NCI-H2029 (cell line): ENCODE results near the gene GPI.
"Not testable (repeated sequence)": the region's sequence is repeated elsewhere in the genome, so short reads cannot be mapped to it uniquely, and the experiment has no call there.

Experiments used
- DNase-seq: peaks from one replicate; lab custom pipeline; 2025; lab: John Stamatoyannopoulos, UW

Gene GPI

GRCh38 chr19:34367624-34367957, 2.6 kb downstream of the GPI start:
- DNase-seq = no peak

DNA sequence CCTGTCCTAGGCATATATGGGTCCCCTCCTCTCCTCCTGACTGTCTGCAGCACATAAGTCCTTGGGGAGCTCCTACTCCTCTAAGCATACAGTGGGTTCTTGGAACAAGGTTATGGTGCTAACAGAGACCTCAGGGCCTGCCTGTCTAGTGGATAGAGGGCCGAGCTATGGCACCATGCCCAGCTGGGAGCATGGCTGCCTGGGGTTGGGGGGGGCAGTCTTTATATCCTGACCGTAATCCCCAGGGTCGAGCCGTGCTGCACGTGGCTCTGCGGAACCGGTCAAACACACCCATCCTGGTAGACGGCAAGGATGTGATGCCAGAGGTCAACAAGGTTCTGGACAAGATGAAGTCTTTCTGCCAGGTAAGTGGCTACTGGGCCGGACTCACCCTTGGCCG, 3.3 kb downstream of the GPI start:
- DNase-seq = no peak

DNA sequence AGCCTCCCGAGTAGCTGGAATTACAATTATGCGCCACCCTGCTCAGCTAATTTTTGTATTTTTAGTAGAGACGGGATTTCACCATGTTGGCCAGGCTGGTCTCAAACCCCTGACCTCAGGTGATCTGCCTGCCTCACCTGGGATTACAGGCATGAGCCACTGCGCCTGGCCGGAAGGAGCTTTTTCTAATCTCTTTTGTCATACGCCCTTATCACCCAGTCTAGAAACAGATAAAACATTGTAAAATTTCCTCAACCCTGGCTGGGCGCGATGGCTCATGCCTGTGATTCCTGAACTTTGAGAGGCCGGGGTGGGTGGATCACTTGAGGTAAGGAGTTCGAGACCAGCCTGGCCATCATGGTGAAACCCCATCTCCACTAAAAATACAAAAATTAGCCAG, 4.2 kb downstream of the GPI start:
- not testable (repeated sequence) for DNase-seq

DNA sequence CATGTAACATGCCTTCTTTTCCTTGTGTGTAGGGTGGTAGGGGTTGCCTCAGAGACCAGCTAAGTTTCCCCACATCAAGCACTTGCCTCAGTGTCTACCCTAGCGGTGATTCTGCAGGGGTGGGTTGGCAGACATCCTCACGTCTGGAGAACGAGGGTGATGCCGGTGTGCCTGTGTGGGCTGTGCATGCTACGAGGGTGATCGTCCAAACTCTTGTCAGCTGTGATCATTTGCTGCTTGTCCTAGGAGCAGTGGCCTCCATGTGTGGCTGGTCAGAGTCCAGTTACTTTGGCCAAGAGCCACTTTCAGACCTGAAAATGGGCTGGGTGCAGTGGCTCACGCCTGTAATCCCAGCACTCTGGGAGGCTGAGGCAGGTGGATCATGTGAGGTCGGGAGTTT, 5.1 kb downstream of the GPI start:
- DNase-seq = no peak

DNA sequence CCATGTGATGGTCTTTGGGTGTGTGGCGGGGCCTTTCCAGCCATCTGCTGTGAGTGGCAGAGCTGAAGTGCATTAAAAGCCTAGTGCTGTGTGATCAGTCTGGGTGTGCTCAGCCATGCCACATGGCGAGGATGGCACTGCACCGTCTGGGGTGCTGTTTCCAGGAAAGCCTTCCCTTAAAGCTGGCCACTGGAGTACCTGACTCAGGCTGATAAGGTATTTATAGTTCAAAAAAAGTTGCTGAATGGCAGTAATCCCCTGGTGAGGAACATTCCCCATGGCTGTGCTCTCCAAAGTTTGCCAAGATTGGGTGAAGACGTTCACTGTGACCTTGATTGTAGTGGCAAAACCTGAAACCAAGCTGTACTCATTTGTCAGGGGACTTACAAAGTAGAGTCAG, 6.0 kb downstream of the GPI start:
- DNase-seq = no peak

- no peak for DNase-seq
Observed at GRCh38 chr19:34373601-34374288, 8.7 kb downstream of the GPI start.

DNA sequence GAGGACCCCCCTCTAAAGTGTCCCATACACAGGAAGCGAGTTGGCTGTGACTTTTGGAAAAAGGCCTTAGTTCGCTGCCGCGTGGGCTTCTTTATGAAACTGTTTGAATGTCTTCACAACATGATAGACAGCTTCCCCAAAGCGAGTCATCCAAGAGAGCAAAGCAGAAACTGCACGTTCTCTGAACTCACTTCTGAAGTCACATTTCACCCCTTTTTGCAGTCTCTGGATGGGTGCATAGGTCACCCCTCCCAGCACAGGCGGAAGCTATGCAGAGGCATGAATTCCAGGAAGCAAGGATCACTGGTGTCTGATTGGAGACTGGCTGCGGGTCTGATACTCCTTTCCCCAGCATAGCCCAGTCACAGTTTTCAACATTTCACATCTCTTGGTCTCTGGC, 10.6 kb downstream of the GPI start:
- no peak for DNase-seq

DNA sequence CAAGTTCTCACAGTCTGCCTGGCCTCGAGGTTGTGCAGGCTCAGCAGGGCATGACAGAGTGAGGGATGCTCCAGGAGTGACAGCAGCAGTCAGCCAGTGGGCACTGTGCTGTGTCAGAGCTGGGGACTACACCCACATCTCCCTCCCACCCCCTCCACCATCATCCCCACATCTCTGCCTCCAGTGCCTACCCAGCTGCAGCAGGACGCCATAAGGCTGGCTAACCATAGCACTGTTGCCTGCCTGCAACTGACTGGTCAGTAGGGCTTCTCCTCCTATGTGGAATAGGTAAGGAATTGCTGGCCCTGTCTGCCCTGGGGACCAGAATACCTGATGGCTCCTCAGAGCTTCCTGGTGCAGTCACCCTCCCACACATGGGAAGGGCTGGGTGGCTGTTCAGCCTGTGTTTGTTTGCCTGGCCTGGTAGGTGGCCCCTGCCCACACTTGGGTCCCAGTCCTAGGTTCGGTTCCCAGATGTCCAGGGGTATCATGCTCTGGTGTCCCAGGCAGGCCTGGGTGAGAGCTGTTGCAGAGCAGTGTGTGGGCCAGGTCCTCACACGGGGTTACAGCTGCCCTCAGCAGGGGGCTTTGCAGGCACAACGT, 15.7 kb downstream of the GPI start:
- no peak for DNase-seq

GRCh38 chr19:34381399-34382251, 16.6 kb downstream of the GPI start:
- DNase-seq = no peak

GRCh38 chr19:34382471-34382870, 17.5 kb downstream of the GPI start:
- DNase-seq = no peak

DNA sequence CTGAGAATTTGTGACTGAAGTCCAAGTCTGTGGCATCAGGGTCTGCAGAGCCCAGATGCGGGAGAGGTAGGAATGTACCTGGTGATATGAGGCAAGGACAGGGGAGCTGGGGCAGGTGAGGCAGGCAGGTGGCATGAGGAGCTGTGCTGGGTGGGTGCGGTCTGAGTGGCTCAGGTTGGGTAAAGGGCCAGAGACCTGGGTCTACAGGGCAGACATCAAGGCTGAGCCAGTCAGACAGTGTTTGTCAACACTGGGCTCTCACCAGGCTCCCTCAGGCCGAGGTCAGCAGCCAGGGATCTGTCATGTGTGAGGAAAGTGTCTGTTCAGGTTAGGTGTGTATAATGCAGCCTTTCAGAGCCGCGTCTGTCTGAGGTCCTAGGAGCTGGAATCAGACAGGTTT, 18.6 kb downstream of the GPI start:
- DNase-seq = no peak

GRCh38 chr19:34386645-34387445, 21.8 kb downstream of the GPI start:
- no peak for DNase-seq

GRCh38 chr19:34387446-34387810, 22.4 kb downstream of the GPI start:
- DNase-seq = no peak

- DNase-seq = not testable (repeated sequence)
Observed at GRCh38 chr19:34388745-34389144, 23.7 kb downstream of the GPI start.

DNA sequence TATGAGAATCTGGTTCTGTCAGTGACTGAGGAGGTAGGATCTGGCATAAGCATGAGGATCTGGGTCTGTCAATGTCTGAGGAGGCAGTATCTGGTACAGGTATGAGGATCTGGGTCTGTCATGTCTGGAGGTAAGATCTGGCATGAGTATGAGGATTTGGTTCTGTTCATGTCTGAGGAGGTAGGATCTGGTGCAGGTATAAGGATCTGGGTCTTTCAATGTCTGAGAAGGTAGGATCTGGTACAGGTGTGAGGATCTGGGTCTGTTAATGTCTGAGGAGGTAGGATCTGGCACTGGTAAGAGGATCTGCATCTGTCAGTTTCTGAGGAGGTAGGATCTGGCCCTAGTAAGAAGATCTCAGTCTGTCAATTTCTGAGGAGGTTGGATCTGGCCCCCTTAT, 26.8 kb downstream of the GPI start:
- DNase-seq = no peak

DNA sequence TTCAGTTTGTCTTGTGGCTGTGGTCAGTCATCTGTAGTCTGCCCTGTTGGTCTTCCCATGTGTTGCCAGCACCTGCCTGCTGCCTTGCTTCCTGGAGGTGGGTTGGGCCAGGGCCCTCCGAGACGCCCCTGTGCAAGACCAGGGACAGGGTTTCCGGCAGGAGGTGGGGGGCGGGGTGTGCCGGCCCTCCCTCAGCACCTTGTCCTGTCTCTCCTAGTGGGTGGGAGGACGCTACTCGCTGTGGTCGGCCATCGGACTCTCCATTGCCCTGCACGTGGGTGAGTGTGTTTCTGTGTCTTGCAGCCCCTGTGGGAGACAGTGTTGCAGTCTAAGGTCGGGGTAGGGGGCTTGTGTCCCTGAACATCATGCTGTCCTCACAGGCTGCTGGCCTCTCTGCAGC, 28.0 kb downstream of the GPI start:
- DNase-seq = no peak

DNA sequence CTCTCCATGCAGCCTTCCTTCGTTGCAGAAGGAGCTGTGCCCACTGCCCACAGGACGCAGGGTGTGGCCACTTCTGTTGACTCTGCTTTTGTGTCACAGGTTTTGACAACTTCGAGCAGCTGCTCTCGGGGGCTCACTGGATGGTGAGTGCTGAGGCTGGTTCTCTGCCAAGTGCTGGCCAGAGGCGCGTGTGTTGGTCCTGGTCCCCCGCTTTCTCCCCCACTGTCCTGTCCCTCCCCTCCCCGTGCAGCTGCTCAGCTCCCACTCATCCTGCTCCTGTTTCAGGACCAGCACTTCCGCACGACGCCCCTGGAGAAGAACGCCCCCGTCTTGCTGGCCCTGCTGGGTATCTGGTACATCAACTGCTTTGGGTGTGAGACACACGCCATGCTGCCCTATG, 28.6 kb downstream of the GPI start:
- no peak for DNase-seq

DNA sequence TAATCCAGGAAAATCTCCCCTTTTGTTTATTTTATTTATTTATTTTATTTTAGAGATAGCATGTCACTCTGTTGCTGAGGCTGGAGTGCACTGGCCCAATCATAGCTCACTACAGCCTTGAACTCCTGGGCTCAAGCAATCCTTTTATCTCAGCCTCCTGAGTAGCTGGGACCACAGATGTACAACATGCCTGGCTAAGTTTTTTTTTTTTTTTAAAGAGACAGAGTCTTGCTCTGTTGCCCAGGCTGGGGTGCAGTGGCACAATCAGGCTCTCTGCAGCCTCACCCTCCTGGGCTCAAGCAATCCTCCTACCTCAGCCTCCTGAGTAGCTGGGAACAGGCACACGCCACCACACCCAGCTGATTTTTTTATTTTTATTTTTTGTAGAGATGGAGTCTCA, 32.9 kb downstream of the GPI start:
- no peak for DNase-seq

DNA sequence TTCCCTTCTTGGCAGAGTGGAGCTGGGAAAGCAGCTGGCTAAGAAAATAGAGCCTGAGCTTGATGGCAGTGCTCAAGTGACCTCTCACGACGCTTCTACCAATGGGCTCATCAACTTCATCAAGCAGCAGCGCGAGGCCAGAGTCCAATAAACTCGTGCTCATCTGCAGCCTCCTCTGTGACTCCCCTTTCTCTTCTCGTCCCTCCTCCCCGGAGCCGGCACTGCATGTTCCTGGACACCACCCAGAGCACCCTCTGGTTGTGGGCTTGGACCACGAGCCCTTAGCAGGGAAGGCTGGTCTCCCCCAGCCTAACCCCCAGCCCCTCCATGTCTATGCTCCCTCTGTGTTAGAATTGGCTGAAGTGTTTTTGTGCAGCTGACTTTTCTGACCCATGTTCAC, 34.9 kb downstream of the GPI start:
- no peak for DNase-seq

GRCh38 chr19:34400844-34401243, 35.8 kb downstream of the GPI start:
- not testable (repeated sequence) for DNase-seq

- peak; percentile 66 for DNase-seq
Observed at GRCh38 chr19:34402074-34402600, 37.1 kb downstream of the GPI start.

- DNase-seq = no peak
Observed at GRCh38 chr19:34403784-34404108, 38.8 kb downstream of the GPI start.
